SK-N-SH treated with all-trans-retinoic acid at 6 μM for 48 hours (cell line): ENCODE results near the gene NOL9.

Source experiments
- ATAC-seq: fragments of 200-7000 bp; cut with Tn5 transposase; 3 replicates; pipeline ENCODE4 v1.9.1; 2020; ENCODE audit warnings: mild to moderate bottlenecking, moderate library complexity
- ARNTL ChIP-seq: fragments of 450-650 bp; formaldehyde crosslinking; IDR thresholded peaks from 2 replicates; pipeline ENCODE4 v1.5.0; 2020; ENCODE audit warnings: low read depth, mild to moderate bottlenecking, moderate library complexity, borderline replicate concordance
- BACH2 ChIP-seq: fragments of 250-450 bp; sonication (Bioruptor Pico); IDR thresholded peaks from 2 replicates; pipeline ENCODE4 v1.9.0; 2021; ENCODE audit warnings: mild to moderate bottlenecking, borderline replicate concordance
- CREB5 ChIP-seq: fragments of 250-450 bp; sonication (Bioruptor Pico); IDR thresholded peaks from 2 replicates; pipeline ENCODE4 v1.5.1; 2020; ENCODE audit warnings: low read depth, mild to moderate bottlenecking, moderate library complexity
- CSRNP3 ChIP-seq: fragments of 250-450 bp; sonication (Bioruptor Pico); IDR thresholded peaks from 2 replicates; pipeline ENCODE4 v1.5.1; 2021; ENCODE audit warnings: mild to moderate bottlenecking, moderate library complexity
- ESRRG ChIP-seq: fragments of 250-450 bp; sonication (Bioruptor Pico); IDR thresholded peaks from 2 replicates; pipeline ENCODE4 v1.6.1; 2021; ENCODE audit warnings: mild to moderate bottlenecking
- GLIS3 ChIP-seq: fragments of 250-450 bp; sonication (Bioruptor Pico); IDR thresholded peaks from 2 replicates; pipeline ENCODE4 v1.5.0; 2020; ENCODE audit warnings: mild to moderate bottlenecking, moderate library complexity
- ISL1 ChIP-seq: fragments of 250-450 bp; sonication (Bioruptor Pico); IDR thresholded peaks from 2 replicates; pipeline ENCODE4 v2.1.2; 2022; ENCODE audit warnings: mild to moderate bottlenecking, moderate library complexity
- OSR1 ChIP-seq: fragments of 250-450 bp; sonication (Bioruptor Pico); IDR thresholded peaks from 2 replicates; pipeline ENCODE4 v1.8.0; 2022; ENCODE audit warnings: moderate library complexity, mild to moderate bottlenecking, inconsistent platforms
- PATZ1 ChIP-seq: fragments of 250-450 bp; sonication (Bioruptor Pico); IDR thresholded peaks from 2 replicates; pipeline ENCODE4 v1.8.0; 2020; ENCODE audit warnings: mild to moderate bottlenecking, moderate library complexity, borderline replicate concordance
- POU6F1 ChIP-seq: fragments of 250-450 bp; sonication (Bioruptor Pico); IDR thresholded peaks from 2 replicates; pipeline ENCODE4 v1.8.0; 2021; ENCODE audit warnings: low read depth, mild to moderate bottlenecking, moderate library complexity, borderline replicate concordance
- PPARA ChIP-seq: fragments of 250-450 bp; sonication (Bioruptor Pico); IDR thresholded peaks from 2 replicates; pipeline ENCODE4 v1.5.0; 2020; ENCODE audit warnings: mild to moderate bottlenecking, borderline replicate concordance
- RARB ChIP-seq: fragments of 250-450 bp; sonication (Bioruptor Pico); IDR thresholded peaks from 2 replicates; pipeline ENCODE4 v1.8.0; 2021; ENCODE audit warnings: mild to moderate bottlenecking, moderate library complexity
- SNAI2 ChIP-seq: fragments of 250-450 bp; sonication (Bioruptor Pico); IDR thresholded peaks from 2 replicates; pipeline ENCODE4 v1.5.0; 2020; ENCODE audit warnings: mild to moderate bottlenecking, moderate library complexity
- TCF4 ChIP-seq: fragments of 250-450 bp; sonication (Bioruptor Pico); IDR thresholded peaks from 2 replicates; pipeline ENCODE4 v1.8.0; 2021; ENCODE audit warnings: mild to moderate bottlenecking, moderate library complexity, borderline replicate concordance
- TOX ChIP-seq: fragments of 250-450 bp; sonication (Bioruptor Pico); IDR thresholded peaks from 2 replicates; pipeline ENCODE4 v1.8.0; 2021; ENCODE audit warnings: mild to moderate bottlenecking, moderate library complexity, borderline replicate concordance
- TSHZ2 ChIP-seq: fragments of 250-450 bp; sonication (Bioruptor Pico); IDR thresholded peaks from 2 replicates; pipeline ENCODE4 v1.5.0; 2020; ENCODE audit warnings: mild to moderate bottlenecking, moderate library complexity
- ZC3H10 ChIP-seq: fragments of 250-450 bp; sonication (Bioruptor Pico); IDR thresholded peaks from 2 replicates; pipeline ENCODE4 v1.5.1; 2021; ENCODE audit warnings: mild to moderate bottlenecking, moderate library complexity
- ZFP3 ChIP-seq: fragments of 250-450 bp; sonication (Bioruptor Pico); IDR thresholded peaks from 2 replicates; pipeline ENCODE4 v1.5.0; 2020; ENCODE audit warnings: mild to moderate bottlenecking, moderate library complexity
- ZFP30 ChIP-seq: fragments of 450-650 bp; formaldehyde crosslinking; IDR thresholded peaks from 2 replicates; pipeline ENCODE4 v1.5.0; 2022; ENCODE audit warnings: mild to moderate bottlenecking, moderate library complexity
- ZNF565 ChIP-seq: fragments of 450-650 bp; formaldehyde crosslinking; conservative IDR thresholded peaks from 2 replicates; pipeline ENCODE4 v1.5.0; 2020; ENCODE audit warnings: low read depth, mild to moderate bottlenecking, moderate library complexity
- ZNF70 ChIP-seq: fragments of 450-650 bp; formaldehyde crosslinking; IDR thresholded peaks from 2 replicates; pipeline ENCODE4 v1.5.0; 2020; ENCODE audit warnings: mild to moderate bottlenecking, moderate library complexity
- ZNF8 ChIP-seq: fragments of 450-650 bp; formaldehyde crosslinking; IDR thresholded peaks from 2 replicates; pipeline ENCODE4 v1.5.0; 2020; ENCODE audit warnings: mild to moderate bottlenecking, moderate library complexity

The NOL9 gene

GRCh38 chr1:6572653-6573383 lies 18.5 kb upstream of the NOL9 start:
- no peak for ATAC-seq
- TF ChIP-seq ARNTL = no peak
- TF ChIP-seq ISL1 (CRISPR knock-in tag) = no peak
- TF ChIP-seq TCF4 (CRISPR knock-in tag) = no peak
- TF ChIP-seq RARB = no peak
- TF ChIP-seq OSR1 = no peak
- TF ChIP-seq TOX (CRISPR knock-in tag) = no peak
- TF ChIP-seq ZNF565 (CRISPR knock-in tag) = no peak
- no peak for TF ChIP-seq ZNF70 (CRISPR knock-in tag)
- no peak for TF ChIP-seq POU6F1
- TF ChIP-seq CSRNP3 (CRISPR knock-in tag) = no peak
- no peak for TF ChIP-seq SNAI2 (CRISPR knock-in tag)
- TF ChIP-seq PATZ1 (CRISPR knock-in tag) = no peak
- TF ChIP-seq ZFP30 = no peak
- no peak for TF ChIP-seq TSHZ2 (CRISPR knock-in tag)
- no peak for TF ChIP-seq ZNF8 (CRISPR knock-in tag)
- no peak for TF ChIP-seq GLIS3 (CRISPR knock-in tag)
- TF ChIP-seq ESRRG (CRISPR knock-in tag) = no peak
- no peak for TF ChIP-seq ZC3H10 (CRISPR knock-in tag)
- TF ChIP-seq CREB5 (CRISPR knock-in tag) = no peak
- no peak for TF ChIP-seq PPARA (CRISPR knock-in tag)
- TF ChIP-seq, all 23 proteins: peak for 0

- no peak for ATAC-seq
- TF ChIP-seq POU6F1 (no peak), OSR1 (no peak), ZFP3 (CRISPR knock-in tag) (no peak), CREB5 (CRISPR knock-in tag) (no peak), BACH2 (CRISPR knock-in tag) (no peak)
Measured at GRCh38 chr1:6570987-6571386, 16.7 kb upstream of the NOL9 start.
